GM12801 (cell line): ENCODE measurements around the gene ORC6.

Experiments used
- CTCF ChIP-seq: IDR thresholded peaks from one replicate; pipeline ENCODE4 v1.5.1; 2011; ENCODE audit warnings: control low read depth; ENCODE audit not compliant: insufficient read length; ENCODE audit errors: extremely low read depth

Gene ORC6

GRCh38 chr16:46709469-46710005 is 20.1 kb downstream of the ORC6 start:
- no peak for TF ChIP-seq CTCF

GRCh38 chr16:46711106-46712058 is 21.9 kb downstream of the ORC6 start:
- no peak for TF ChIP-seq CTCF

- no peak for TF ChIP-seq CTCF
Observed at GRCh38 chr16:46712911-46713310, 23.5 kb downstream of the ORC6 start.

- no peak for TF ChIP-seq CTCF
Observed at GRCh38 chr16:46713634-46714033, 24.2 kb downstream of the ORC6 start.

- TF ChIP-seq CTCF, result no peak
Observed at GRCh38 chr16:46714797-46715591, 25.5 kb downstream of the ORC6 start.

GRCh38 chr16:46715769-46716305 is 26.4 kb downstream of the ORC6 start:
- no peak for TF ChIP-seq CTCF

GRCh38 chr16:46717692-46718091 is 28.2 kb downstream of the ORC6 start:
- no peak for TF ChIP-seq CTCF
